Neural cell (in vitro differentiated cells): ENCODE results near the gene C1QTNF8. TPM values are rescaled to one million over a fixed set of nuclear protein-coding genes. Genes with fewer than 3 reads are reported as not detected.

ENCODE experiments used
- H2AFZ ChIP-seq: fragments of 200-600, 300-800 bp; sonication (generic), shearing (Covaris generic); 2 replicates; pipeline ENCODE4 v1.6.0; 2014; ENCODE audit warnings: low read depth, mild to moderate bottlenecking, antibody characterized with exemption, low read length, moderate library complexity
- H3F3A ChIP-seq: fragments of 200-600 bp; shearing (Covaris generic); 2 replicates; pipeline ENCODE4 v1.6.1; 2016; ENCODE audit warnings: mild to moderate bottlenecking, moderate library complexity, mixed read lengths, antibody characterized with exemption, low read length; ENCODE audit not compliant: insufficient read depth, poor library complexity, severe bottlenecking
- H3K27ac ChIP-seq: fragments of 200-600, 300-800 bp; sonication (generic), shearing (Covaris generic); 2 replicates; pipeline ENCODE4 v1.5.1; 2014; ENCODE audit warnings: mild to moderate bottlenecking, low read length, moderate library complexity
- H3K27me3 ChIP-seq: fragments of 300-800, 200-600 bp; sonication (generic), shearing (Covaris generic); 2 replicates; pipeline ENCODE4 v1.6.0; 2014; ENCODE audit warnings: mild to moderate bottlenecking, low read depth, low read length, moderate library complexity; ENCODE audit not compliant: insufficient read depth
- H3K36me3 ChIP-seq: fragments of 300-800, 200-600 bp; sonication (generic), shearing (Covaris generic); 2 replicates; pipeline ENCODE4 v1.5.1; 2014; ENCODE audit warnings: mild to moderate bottlenecking, antibody characterized with exemption, low read length, moderate library complexity; ENCODE audit not compliant: insufficient read depth
- H3K4me2 ChIP-seq: fragments of 300-800, 200-600 bp; sonication (generic), shearing (Covaris generic); 2 replicates; pipeline ENCODE4 v1.6.0; 2014; ENCODE audit warnings: mild to moderate bottlenecking, low read length
- H3K4me3 ChIP-seq: fragments of 300-800, 200-600 bp; sonication (generic), shearing (Covaris generic); 2 replicates; pipeline ENCODE4 v1.5.1; 2014; ENCODE audit warnings: mild to moderate bottlenecking, low read length, moderate library complexity
- H3K79me2 ChIP-seq: fragments of 200-600 bp; shearing (Covaris generic); replicated peaks from 2 replicates; pipeline ENCODE4 v1.6.0; 2014; ENCODE audit warnings: mild to moderate bottlenecking, low read length, moderate library complexity; ENCODE audit not compliant: insufficient read depth
- H3K9ac ChIP-seq: fragments of 300-800, 200-600 bp; sonication (generic), shearing (Covaris generic); 2 replicates; pipeline ENCODE4 v1.6.1; 2016; ENCODE audit warnings: mild to moderate bottlenecking, low read length, mixed read lengths
- H3K9me2 ChIP-seq: fragments of 200-600 bp; shearing (Covaris generic); 2 replicates; pipeline ENCODE4 v1.6.1; 2016; ENCODE audit warnings: mild to moderate bottlenecking, low read length, mixed read lengths; ENCODE audit not compliant: insufficient read depth
- H3K9me3 ChIP-seq: fragments of 200-600, 300-800 bp; sonication (generic), shearing (Covaris generic); 2 replicates; pipeline ENCODE4 v1.6.1; 2016; ENCODE audit warnings: mild to moderate bottlenecking, mixed run types, low read length, moderate library complexity, mixed read lengths
- H4K20me1 ChIP-seq: fragments of 200-600 bp; shearing (Covaris generic); 2 replicates; pipeline ENCODE4 v1.6.1; 2016; ENCODE audit warnings: mild to moderate bottlenecking, mixed run types; ENCODE audit not compliant: insufficient read depth
- CTCF ChIP-seq: fragments of 450-650 bp; IDR thresholded peaks from 2 replicates; pipeline ENCODE4 v1.5.1; 2014; ENCODE audit warnings: antibody characterized with exemption, mild to moderate bottlenecking, moderate library complexity; ENCODE audit not compliant: poor library complexity, severe bottlenecking
- EP300 ChIP-seq: fragments of 450-650 bp; conservative IDR thresholded peaks from 2 replicates; pipeline ENCODE4 v1.6.1; 2014; ENCODE audit warnings: antibody characterized with exemption, mild to moderate bottlenecking, moderate library complexity; ENCODE audit not compliant: poor library complexity, severe bottlenecking
- EZH2 ChIP-seq: fragments of 200-600, 300-800 bp; shearing (Covaris generic), sonication (generic); IDR thresholded peaks from 2 replicates; pipeline ENCODE4 v1.6.1; 2014; ENCODE audit warnings: antibody characterized with exemption, low read length, borderline replicate concordance, mild to moderate bottlenecking; ENCODE audit not compliant: insufficient read depth, poor library complexity, severe bottlenecking
- MXI1 ChIP-seq: fragments of 450-650 bp; conservative IDR thresholded peaks from 2 replicates; pipeline ENCODE4 v1.6.1; 2014; ENCODE audit warnings: antibody characterized with exemption, mild to moderate bottlenecking; ENCODE audit not compliant: poor library complexity, severe bottlenecking
- POLR2AphosphoS5 ChIP-seq: IDR thresholded peaks from 2 replicates; pipeline ENCODE4 v1.6.1; 2012
- RAD21 ChIP-seq: fragments of 450-650 bp; conservative IDR thresholded peaks from 2 replicates; pipeline ENCODE4 v1.6.1; 2014; ENCODE audit warnings: antibody characterized with exemption, mild to moderate bottlenecking, moderate library complexity
- REST ChIP-seq: IDR thresholded peaks from 2 replicates; pipeline ENCODE4 v1.6.1; 2012; ENCODE audit warnings: borderline replicate concordance
- SMC3 ChIP-seq: fragments of 450-650 bp; conservative IDR thresholded peaks from 2 replicates; pipeline ENCODE4 v1.6.1; 2014; ENCODE audit warnings: antibody characterized with exemption, mild to moderate bottlenecking, moderate library complexity; ENCODE audit not compliant: poor library complexity
- TAF1 ChIP-seq: IDR thresholded peaks from 2 replicates; pipeline ENCODE4 v1.6.1; 2012; ENCODE audit warnings: low read depth
- polyA plus RNA-seq: library from polyadenylated mRNA; depleted of rRNA; stranded (reverse); fragments of >200 nt; gene quantifications from 2 replicates; pipeline ENCODE4 v1.2.3, GENCODE V29; 2014

The C1QTNF8 gene
- polyA plus RNA-seq, 1 donor from 2014 or later: 0.79 TPM

- H4K20me1 ChIP-seq: no peaks in the 10 kb centered on the region
- H3K36me3 ChIP-seq: no peaks in the 10 kb centered on the region
- H3F3A ChIP-seq: no peaks in the 10 kb centered on the region
- H3K79me2 ChIP-seq: no peaks in the 10 kb centered on the region
- TF ChIP-seq TAF1 (no peak), MXI1 (no peak), RAD21 (no peak), POLR2AphosphoS5 (no peak), EP300 (no peak), EZH2 (no peak), REST (no peak), SMC3 (no peak), CTCF (no peak)
- no peak within 1 kb of the TSS for H3K27ac ChIP-seq
- H3K9ac ChIP-seq: no peak within 1 kb of the TSS
- no peak within 1 kb of the TSS for H2AFZ ChIP-seq
- H3K4me3 ChIP-seq: no peak within 1 kb of the TSS
- no peaks in the 10 kb centered on the region for H3K9me3 ChIP-seq
- no peak within 1 kb of the TSS for H3K4me2 ChIP-seq
- peaks cover 20% of the 10 kb centered on the region for H3K27me3 ChIP-seq
- no peaks in the 10 kb centered on the region for H3K9me2 ChIP-seq
Observed at GRCh38 chr16:1072526-1073261, 23.4 kb downstream of the C1QTNF8 start, which contains the start of gene SSTR5. SSTR5 (plus strand) TSS chr16:1072747; CDS start chr16:1078869, 6,122 bp downstream.

GRCh38 chr16:1071561-1072225 lies 24.4 kb downstream of the C1QTNF8 start:
- no peak overlapping the region for H3K4me2 ChIP-seq
- H3K36me3 ChIP-seq: no peaks in the 10 kb centered on the region
- no peaks in the 10 kb centered on the region for H3F3A ChIP-seq
- TF ChIP-seq MXI1 (no peak), POLR2AphosphoS5 (no peak), REST (no peak), EP300 (no peak), EZH2 (no peak), SMC3 (no peak), CTCF (no peak), TAF1 (no peak), RAD21 (no peak)
- peaks cover 20% of the 10 kb centered on the region for H3K27me3 ChIP-seq
- H3K9me2 ChIP-seq: no peaks in the 10 kb centered on the region
- no peaks in the 10 kb centered on the region for H3K79me2 ChIP-seq
- no peak overlapping the region for H2AFZ ChIP-seq
- H3K9me3 ChIP-seq: no peaks in the 10 kb centered on the region
- no peaks in the 10 kb centered on the region for H4K20me1 ChIP-seq
- no peak overlapping the region for H3K9ac ChIP-seq
- no peak overlapping the region for H3K27ac ChIP-seq
- no peak overlapping the region for H3K4me3 ChIP-seq
